Mucosa of descending colon (tissue), 3 donors: ENCODE data around the gene LRRK2. TPM values are rescaled to one million over a fixed set of nuclear protein-coding genes. Genes with fewer than 3 reads are reported as not detected.

Experiments used
- ATAC-seq: fragments of 200-7000 bp; cut with Tn5 transposase; one replicate; pipeline ENCODE4 v1.9.1; 2020; ENCODE audit warnings: mild to moderate bottlenecking, moderate library complexity
- DNase-seq, 3 donors: peaks; one replicate each; pipeline ENCODE4 v3.0.0-alpha.2; 2020
- H3K36me3 ChIP-seq: fragments of 200-600 bp; one replicate; pipeline ENCODE4 v1.8.0; 2021; ENCODE audit warnings: low read depth, mild to moderate bottlenecking
- H3K4me1 ChIP-seq: fragments of 200-600 bp; one replicate; pipeline ENCODE4 v1.8.0; 2021; ENCODE audit warnings: low read depth, mild to moderate bottlenecking
- H3K4me3 ChIP-seq: fragments of 200-600 bp; one replicate; pipeline ENCODE4 v1.8.0; 2021; ENCODE audit warnings: mild to moderate bottlenecking
- H3K9me3 ChIP-seq: fragments of 200-600 bp; one replicate; pipeline ENCODE4 v1.8.0; 2021; ENCODE audit warnings: mild to moderate bottlenecking
- CTCF ChIP-seq: fragments of 200-600 bp; IDR thresholded peaks from one replicate; pipeline ENCODE4 v1.8.0; 2022; ENCODE audit warnings: antibody characterized with exemption, mild to moderate bottlenecking
- intact Hi-C, 2 donors: fragments of 100-400 bp; cut with DNase I in 1 of 2; cut with micrococcal nuclease in 1 of 2; formaldehyde crosslinking; loops; one replicate each; pipeline versions ENCODE4 v1.11.0 to v1.11.1; 2022; cut with DNase I, micrococcal nuclease
- total RNA-seq, 3 donors: library from RNA; stranded (reverse); fragmentation: NEBNext Ultra II Directional in 2 of 3; extraction: Animal tissue kit (Norgen Biotek cat#: 25700) in 2 of 3; gene quantifications; one replicate each; pipeline versions ENCODE4 v1.2.1 to v1.2.4, GENCODE V29; 2021 to 2023
- donor health status: DM: no; HTN: no; CAD: no; lungs with moderate emphysema.
- donor health status: DM: no; HTN: no; CAD: no.
- donor health status: DM: no; HTN: yes; CAD: no.

LRRK2 gene
- total RNA-seq, 3 donors from 2014 or later = 1.6 to 15.7 (median 3.3) TPM

- no peak for DNase-seq
- Histone ChIP-seq H3K9me3 (peaks cover 3% of the 10 kb centered on the region), H3K36me3 (no peaks in the 10 kb centered on the region), H3K4me3 (no peak overlapping the region), H3K4me1 (no peaks in the 10 kb centered on the region)
- ATAC-seq = no peak
- intact Hi-C loops = no loop called here
- TF ChIP-seq CTCF = no peak
These were observed 30.0 kb upstream of the LRRK2 start for GRCh38 chr12:40194846-40195245.

- Histone ChIP-seq H3K9me3 (no peaks in the 10 kb centered on the region), H3K36me3 (no peaks in the 10 kb centered on the region), H3K4me1 (no peaks in the 10 kb centered on the region), H3K4me3 (no peak overlapping the region)
- DNase-seq = no peak
- no peak for ATAC-seq
- no peak for TF ChIP-seq CTCF
- intact Hi-C loops = no loop called here
These were observed 27.2 kb upstream of the LRRK2 start for GRCh38 chr12:40197590-40197989.

GRCh38 chr12:40198601-40199000 lies 26.2 kb upstream of the LRRK2 start:
- no peaks in the 10 kb centered on the region for H3K4me1 ChIP-seq
- no peak for TF ChIP-seq CTCF
- ATAC-seq (no peak), DNase-seq (no peak)
- H3K9me3 ChIP-seq = no peaks in the 10 kb centered on the region
- intact Hi-C loops = no loop called here
- no peaks in the 10 kb centered on the region for H3K36me3 ChIP-seq
- no peak overlapping the region for H3K4me3 ChIP-seq

- ATAC-seq = no peak
- TF ChIP-seq CTCF = no peak
- H3K4me1 ChIP-seq = no peaks in the 10 kb centered on the region
- no peaks in the 10 kb centered on the region for H3K9me3 ChIP-seq
- DNase-seq = no peak
- no peaks in the 10 kb centered on the region for H3K36me3 ChIP-seq
- intact Hi-C loops = no loop called here
- H3K4me3 ChIP-seq = no peak overlapping the region
These were observed 22.4 kb upstream of the LRRK2 start for GRCh38 chr12:40202095-40203059.

GRCh38 chr12:40203060-40203430 lies 21.8 kb upstream of the LRRK2 start:
- H3K9me3 ChIP-seq = no peaks in the 10 kb centered on the region
- DNase-seq = no peak
- no peaks in the 10 kb centered on the region for H3K36me3 ChIP-seq
- no peak overlapping the region for H3K4me3 ChIP-seq
- H3K4me1 ChIP-seq = no peaks in the 10 kb centered on the region
- no peak for TF ChIP-seq CTCF
- no peak for ATAC-seq
- intact Hi-C loops = no loop called here
